ENCODE data around the gene SCG3. TPM values are rescaled to one million over a fixed set of nuclear protein-coding genes. Genes with fewer than 3 reads are reported as not detected.

SCG3 gene
- total RNA-seq, 4 donors from 2014 or later = not detected

DNA sequence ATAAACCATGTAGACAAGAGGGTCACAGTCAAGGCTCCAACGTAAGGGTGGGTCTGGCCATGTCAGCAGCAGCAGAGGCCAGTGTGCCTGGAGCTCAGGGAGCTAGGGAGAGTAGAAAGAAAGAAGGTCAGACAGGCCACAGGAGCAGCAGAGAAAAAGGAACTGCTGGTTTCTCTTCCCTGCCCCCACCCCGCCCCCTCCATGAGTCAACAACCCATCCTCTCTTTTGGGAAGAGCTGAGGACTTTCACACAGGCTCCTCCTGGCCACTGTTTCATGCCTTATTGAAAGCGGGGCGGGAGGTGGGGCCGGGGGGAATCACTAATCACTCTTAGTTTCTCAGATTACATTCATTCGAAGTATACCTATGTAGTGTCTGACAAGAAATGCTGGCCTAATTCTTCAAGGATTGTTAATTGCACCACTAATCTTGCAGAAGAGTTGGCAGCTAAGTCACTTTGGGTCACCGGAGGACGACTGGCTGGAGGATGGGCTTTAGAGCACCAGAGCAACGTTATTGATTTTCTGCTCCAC, 9.1 kb upstream of the SCG3 start:
- Histone ChIP-seq H3K4me3 (no peak overlapping the region), H3K27me3 (no peaks in the 10 kb centered on the region), H3K36me3 (no peaks in the 10 kb centered on the region), H3K27ac (no peak overlapping the region), H3K4me1 (no peaks in the 10 kb centered on the region), H3K9me3 (no peaks in the 10 kb centered on the region)
- in situ Hi-C loops (cut with MboI; ENCODE audit: low sequenced_read_pairs in 4 of 4) (no loop called here), intact Hi-C loops (cut with DNase I; ENCODE audit: low total_unique reads) (no loop called here)
- ATAC-seq (no peak), DNase-seq (no peak)
- no peak for TF ChIP-seq POLR2A (IDR thresholded peaks at IDR 0.05)
- TF ChIP-seq, protein P1, sequence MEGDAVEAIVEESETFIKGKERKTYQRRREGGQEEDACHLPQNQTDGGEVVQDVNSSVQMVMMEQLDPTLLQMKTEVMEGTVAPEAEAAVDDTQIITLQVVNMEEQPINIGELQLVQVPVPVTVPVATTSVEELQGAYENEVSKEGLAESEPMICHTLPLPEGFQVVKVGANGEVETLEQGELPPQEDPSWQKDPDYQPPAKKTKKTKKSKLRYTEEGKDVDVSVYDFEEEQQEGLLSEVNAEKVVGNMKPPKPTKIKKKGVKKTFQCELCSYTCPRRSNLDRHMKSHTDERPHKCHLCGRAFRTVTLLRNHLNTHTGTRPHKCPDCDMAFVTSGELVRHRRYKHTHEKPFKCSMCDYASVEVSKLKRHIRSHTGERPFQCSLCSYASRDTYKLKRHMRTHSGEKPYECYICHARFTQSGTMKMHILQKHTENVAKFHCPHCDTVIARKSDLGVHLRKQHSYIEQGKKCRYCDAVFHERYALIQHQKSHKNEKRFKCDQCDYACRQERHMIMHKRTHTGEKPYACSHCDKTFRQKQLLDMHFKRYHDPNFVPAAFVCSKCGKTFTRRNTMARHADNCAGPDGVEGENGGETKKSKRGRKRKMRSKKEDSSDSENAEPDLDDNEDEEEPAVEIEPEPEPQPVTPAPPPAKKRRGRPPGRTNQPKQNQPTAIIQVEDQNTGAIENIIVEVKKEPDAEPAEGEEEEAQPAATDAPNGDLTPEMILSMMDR (IDR thresholded peaks at IDR 0.05 in 4 of 5, conservative IDR thresholded peaks at IDR 0.05 in 1 of 5) = no peak

DNA sequence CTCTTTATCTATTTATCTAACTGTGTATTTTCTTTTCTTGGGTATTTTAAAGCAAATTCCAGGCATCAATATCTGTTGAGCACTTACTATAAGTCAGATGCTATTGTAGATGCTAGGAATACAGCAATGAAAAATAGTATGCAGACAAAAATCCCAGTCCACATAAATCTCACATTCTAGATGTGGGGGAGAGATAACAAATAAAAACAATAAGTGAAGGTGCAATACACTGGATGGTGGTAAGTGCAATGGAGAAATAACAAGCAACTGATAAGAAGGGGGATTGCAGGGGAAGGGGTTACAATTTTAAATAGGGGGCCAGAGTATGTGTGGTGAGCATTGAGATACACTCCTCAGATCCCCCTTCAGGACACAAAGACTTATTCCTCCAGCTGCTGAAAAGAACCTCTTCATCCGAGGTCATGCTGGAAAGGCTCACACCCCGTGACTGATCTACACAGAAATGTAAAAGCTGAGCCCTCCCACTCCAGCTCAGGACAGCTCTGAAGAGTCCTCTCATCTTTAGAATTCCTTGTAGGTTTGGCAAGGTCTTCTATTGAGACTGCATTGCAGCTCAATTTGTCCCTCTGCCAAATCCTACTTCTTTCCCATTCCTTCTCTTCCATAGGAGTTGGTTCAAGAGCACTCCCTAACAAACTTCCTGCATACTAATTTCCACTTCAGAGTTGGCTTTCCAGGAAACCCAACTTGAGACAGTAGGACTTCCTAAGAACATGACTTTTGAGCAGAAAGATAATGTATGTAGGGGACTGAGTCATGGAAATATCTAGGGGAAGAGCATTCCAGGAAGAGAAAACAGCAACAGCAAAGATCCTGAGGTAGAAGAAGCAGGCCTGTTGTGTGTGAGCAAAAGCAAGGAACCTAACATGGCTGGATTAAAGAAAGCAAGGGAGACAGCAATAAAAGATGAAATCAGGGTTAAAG, 8.1 kb upstream of the SCG3 start:
- TF ChIP-seq POLR2A (IDR thresholded peaks at IDR 0.05) = no peak
- TF ChIP-seq, protein P1 (IDR thresholded peaks at IDR 0.05 in 4 of 5, conservative IDR thresholded peaks at IDR 0.05 in 1 of 5) = no peak
- intact Hi-C loops (cut with DNase I; ENCODE audit: low total_unique reads) = no loop called here
- no peak for ATAC-seq
- no peak overlapping the region for H3K4me3 ChIP-seq
- no peaks in the 10 kb centered on the region for H3K4me1 ChIP-seq
- no peaks in the 10 kb centered on the region for H3K36me3 ChIP-seq
- no peak for DNase-seq
- H3K27me3 ChIP-seq = no peaks in the 10 kb centered on the region
- no peaks in the 10 kb centered on the region for H3K9me3 ChIP-seq
- in situ Hi-C loops (cut with MboI; ENCODE audit: low sequenced_read_pairs in 4 of 4) = no loop called here
- H3K27ac ChIP-seq = no peak overlapping the region

DNA sequence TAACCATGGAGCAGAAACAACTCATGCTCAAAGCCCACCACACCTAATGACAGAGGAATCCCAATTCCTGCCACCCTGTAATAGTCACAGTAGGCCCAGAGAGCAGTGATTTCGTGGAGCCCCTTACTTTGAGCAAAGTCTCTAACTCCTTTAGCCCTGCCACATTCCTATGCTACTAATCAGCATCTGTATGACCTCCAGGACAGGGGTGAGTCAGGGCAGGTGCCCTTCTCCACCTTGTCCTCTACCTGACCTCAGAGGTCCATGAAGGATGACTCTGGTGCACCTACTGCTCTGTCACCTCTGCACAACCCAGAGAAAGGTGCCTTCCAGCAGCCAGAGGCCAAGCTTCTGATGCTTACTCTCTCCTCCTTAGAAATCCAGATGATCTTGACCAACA, 6.1 kb upstream of the SCG3 start:
- TF ChIP-seq, protein P1 (IDR thresholded peaks at IDR 0.05 in 4 of 5, conservative IDR thresholded peaks at IDR 0.05 in 1 of 5) = no peak
- no peak for TF ChIP-seq POLR2A (IDR thresholded peaks at IDR 0.05)
- Histone ChIP-seq H3K9me3 (no peaks in the 10 kb centered on the region), H3K36me3 (no peaks in the 10 kb centered on the region), H3K4me1 (no peaks in the 10 kb centered on the region), H3K27me3 (no peaks in the 10 kb centered on the region), H3K27ac (no peak overlapping the region), H3K4me3 (no peak overlapping the region)
- intact Hi-C loops (cut with DNase I; ENCODE audit: low total_unique reads) (no loop called here), in situ Hi-C loops (cut with MboI; ENCODE audit: low sequenced_read_pairs in 4 of 4) (no loop called here)
- DNase-seq (no peak), ATAC-seq (no peak)

DNA sequence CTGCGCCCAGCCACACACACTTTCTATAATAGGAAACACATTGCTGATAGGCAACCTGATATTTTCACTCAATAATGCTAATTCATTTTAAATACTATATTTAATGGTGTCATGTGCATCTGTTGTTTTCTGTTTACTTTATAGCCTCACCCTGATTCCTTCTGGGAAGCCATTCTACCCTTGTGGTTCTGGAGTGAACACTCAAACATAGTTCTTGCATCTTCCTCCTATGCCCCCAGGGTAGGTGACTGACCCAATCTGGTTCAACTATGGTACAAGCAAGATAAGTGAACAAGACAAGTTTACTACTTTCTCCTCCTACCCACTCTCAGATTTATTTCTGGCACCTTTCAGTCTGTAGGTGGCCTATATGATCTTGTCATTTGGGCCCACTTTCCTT, 4.3 kb upstream of the SCG3 start:
- Histone ChIP-seq H3K27ac (no peak overlapping the region), H3K4me3 (no peak overlapping the region), H3K27me3 (peaks cover 7 to 12% (median 11%) of the 10 kb centered on the region in 3 donors), H3K4me1 (peaks cover 0 to 2% of the 10 kb centered on the region in 2 donors), H3K36me3 (no peaks in the 10 kb centered on the region), H3K9me3 (no peaks in the 10 kb centered on the region)
- intact Hi-C loops (cut with DNase I; ENCODE audit: low total_unique reads) (no loop called here), in situ Hi-C loops (cut with MboI; ENCODE audit: low sequenced_read_pairs in 4 of 4) (no loop called here)
- TF ChIP-seq POLR2A (IDR thresholded peaks at IDR 0.05) = no peak
- TF ChIP-seq, protein P1 (IDR thresholded peaks at IDR 0.05 in 4 of 5, conservative IDR thresholded peaks at IDR 0.05 in 1 of 5) = no peak
- ATAC-seq (no peak), DNase-seq (no peak)

Data from gastrocnemius medialis (tissue), 4 donors.